Activated CD8-positive, alpha-beta memory T cell treated with anti-CD3 and anti-CD28 coated beads, Interleukin-2, amount 50 U/mL, for 1 hour (primary cell): ENCODE results near the gene AFAP1L2.
"Not testable (repeated sequence)": the region's sequence is repeated elsewhere in the genome, so short reads cannot be mapped to it uniquely, and the experiment has no call there.

Experiments used
- DNase-seq: peaks from one replicate; pipeline ENCODE4 v3.0.0-alpha.2; 2020; ENCODE audit errors: extremely low read depth

The AFAP1L2 gene

DNA sequence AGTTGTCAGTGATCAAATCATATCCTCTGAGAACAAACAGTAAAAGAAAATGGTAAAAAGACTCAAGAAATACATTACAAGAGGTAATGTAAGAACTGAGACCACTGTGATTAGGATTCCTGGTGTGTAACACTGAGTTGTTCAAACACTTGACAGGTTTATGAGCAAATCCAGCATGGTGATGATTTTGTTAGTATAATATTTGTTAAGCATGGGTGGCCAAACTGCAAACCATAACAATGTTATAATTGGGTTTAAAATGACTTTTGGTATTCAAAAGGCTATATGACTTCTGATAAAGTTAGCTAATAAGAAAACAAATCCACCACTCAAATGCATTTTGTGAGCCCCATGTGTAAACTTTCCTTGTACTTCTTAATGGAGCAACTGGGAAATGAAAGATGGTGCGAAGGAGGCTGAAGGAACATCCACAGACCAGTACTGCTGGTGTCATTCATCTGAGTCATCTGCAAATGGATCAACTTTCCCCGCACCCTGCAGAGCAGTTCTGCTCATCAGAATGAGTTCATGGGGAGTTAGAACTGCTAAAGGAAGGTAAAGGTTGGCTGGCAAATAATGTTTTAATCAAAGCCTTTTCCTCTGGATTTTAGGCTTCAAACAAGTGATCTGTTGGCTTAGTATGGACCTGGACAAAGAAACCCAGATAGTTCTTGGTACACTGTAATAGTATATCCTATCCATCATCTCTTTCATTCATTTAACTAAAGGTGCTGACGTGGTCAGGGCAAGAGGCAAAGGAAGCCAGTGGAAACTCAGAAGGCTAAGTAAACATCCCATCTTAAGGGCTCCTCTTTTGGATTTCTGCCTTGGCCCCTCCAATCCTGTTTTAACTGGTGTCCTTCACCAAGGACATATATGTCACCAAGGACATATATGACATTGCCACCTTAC lies 45.0 kb downstream of the AFAP1L2 start:
- DNase-seq, result no peak

DNA sequence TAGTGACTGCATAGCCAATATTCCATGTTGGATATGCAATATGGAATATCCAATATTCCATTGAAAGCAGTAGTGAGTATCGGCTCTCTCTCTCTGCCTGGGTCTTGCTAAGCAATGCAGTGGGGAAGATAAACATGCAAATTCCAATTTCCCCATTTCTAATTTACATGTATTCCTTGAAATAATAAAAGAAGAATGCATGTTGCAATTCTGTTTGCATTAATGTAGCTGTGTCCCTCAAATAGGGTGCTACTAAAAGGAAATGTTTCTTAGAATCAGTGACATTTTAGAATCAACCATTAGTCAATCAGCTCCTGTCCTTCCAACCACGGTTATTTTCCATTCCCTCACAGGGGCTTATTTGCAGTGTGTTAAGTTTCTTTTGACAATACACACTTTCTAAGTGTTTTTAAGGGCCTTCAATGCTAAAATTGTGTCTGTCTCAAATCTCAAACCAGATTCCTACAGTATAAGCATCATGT lies 46.7 kb downstream of the AFAP1L2 start:
- no peak for DNase-seq

DNA sequence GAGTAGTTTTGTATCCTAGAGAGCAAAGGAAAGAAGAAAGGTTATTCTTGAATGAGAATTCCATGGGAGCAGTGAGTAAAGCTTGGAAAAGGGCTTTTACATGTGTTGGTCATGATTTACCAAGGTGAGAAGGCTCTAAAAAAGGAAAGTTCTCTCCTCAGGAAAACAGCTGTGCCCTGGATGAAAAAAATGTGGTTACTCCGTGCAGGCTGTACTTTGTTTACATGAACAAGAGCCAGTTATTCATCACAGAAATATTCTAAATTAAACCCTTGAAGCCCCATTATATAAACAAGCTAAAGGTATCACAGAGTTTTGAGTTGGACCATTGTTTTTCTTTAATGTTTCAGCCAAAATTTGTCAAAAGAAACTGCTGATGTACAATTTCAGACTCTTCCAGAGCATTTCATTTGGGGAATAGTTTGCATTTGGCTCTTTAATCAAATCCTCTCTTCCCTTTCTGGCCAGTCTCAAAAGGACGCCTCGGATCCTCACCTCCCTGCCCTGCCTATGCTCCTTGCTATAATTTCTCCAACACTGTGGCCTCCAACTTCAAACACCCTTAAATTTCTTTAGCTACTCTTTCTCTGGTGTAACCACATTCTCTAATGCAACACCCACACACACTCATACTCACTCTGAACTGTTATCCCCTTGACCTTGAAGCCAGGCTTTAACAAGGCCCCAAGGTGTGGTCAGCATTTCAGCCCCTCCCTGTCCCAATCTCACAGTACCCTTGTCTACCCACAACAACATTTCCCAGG lies 47.4 kb downstream of the AFAP1L2 start:
- DNase-seq, result no peak

DNA sequence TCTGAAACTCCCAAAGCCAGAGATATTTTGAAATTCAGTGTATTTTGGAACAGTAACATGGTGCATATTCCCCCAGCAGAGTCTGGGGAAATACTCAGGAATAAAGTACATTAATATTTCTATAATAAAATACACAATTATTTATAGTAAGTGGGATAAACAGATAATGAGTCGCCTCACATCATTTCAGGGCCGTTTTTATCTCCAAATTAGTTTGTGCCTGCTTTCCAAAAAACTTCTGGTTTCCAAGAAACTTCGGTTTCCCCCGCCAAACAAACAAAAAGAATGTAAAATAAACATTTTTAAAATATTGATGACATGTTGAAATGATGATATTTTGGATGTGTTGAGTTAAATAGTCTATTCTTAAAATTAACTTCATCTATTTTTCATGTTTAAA lies 48.2 kb downstream of the AFAP1L2 start:
- DNase-seq, result no peak

DNA sequence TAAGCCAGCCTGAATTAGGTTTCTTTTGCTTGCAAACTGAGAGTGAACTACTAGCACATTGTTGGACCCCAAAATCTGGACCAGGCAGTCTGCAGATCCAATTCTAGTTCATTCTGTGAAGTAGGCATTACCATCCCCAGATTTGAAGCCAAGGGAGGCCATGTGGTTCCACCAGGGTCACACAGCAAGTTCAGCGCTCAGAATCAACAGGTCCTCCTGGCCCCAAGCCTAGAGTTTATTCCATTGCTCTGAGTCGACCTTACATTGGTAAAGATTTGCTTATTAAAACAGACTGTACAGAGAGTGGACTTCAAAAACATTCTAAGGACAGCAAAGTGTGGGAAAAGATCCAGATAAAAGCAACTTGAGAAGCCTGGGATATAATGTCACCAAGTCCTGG lies 50.9 kb downstream of the AFAP1L2 start:
- no peak for DNase-seq

DNA sequence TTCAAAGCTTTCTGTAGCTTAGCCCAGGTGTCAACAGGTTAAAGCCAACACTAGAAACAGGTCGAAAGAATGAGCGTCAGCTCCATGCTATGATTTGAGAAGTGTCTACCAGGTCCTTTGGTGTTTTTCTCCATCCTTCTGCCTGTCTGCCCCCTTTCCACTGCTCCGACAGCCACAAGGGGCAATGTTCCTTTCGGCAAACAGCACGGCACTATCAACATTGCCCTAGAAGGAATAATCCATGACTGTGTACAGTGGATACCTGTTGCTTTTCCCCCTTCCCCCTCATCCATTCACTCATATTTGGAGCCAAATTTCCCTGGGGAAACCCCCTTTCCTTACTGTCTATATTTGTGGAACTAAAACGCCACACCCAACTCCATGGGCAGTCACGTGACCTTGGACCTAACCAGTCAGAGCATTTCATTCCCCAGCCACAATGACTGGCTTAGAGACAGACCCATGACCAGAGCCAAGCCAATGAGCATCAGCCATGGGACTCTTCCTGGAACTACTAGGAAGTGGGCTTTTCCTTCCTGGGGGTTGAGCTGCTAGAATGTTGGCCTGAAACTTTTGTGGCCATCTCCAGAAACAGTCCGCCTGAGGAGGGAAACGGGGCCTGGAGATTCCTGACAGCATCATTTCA lies 51.5 kb downstream of the AFAP1L2 start:
- no peak for DNase-seq

DNA sequence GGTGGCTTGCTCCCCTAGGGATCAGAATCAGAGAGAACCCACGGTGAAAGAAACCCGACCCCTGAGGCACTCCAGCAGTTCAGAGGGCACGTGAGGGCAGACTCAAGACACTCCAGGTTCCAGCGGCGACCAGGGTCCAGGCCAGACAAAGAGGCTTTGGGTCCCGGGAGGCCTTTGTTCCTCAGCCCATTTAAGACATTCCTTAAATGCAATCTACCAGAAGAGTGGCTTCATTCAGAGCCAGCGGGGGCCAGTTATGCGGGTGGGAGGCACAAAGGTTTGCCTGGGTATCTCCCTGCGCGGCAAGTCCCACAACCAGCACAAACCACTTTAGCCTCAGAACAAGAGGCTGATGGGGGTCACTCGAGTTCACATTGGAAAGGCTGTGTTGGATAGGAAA lies 53.6 kb downstream of the AFAP1L2 start:
- DNase-seq, result no peak

DNA sequence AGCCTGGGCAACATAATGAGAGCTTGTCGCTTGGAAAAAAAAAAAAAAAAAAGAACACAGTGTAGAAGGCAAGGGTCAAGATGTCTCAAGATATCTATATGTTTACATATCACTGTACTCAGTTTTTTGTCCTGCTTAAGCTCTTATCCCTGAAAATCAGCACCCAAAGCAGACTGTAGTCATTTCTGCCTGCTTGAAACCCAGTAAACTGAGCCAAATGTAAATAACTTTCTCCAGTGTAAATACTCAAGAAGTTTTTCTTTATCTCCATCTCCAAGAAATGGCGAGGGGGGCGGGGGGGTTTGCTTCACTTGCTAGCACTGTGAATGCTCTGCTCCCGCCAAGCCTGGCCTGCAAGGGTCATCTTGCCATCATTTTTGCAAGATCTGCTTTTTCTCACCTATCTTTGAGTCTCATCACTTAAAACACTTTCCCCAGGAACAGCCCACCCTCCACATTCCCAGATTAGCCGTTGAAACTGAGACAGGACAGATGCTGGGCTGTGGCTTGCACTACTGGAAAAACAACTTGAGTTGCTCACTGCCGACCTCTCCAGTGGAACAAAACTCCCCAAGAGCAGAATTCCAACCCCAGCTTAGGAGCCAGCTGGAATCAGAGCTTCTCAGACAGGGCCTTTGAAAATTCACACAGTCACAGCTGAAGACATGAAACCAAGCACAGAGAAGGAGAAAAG lies 54.6 kb downstream of the AFAP1L2 start:
- DNase-seq, result no peak

DNA sequence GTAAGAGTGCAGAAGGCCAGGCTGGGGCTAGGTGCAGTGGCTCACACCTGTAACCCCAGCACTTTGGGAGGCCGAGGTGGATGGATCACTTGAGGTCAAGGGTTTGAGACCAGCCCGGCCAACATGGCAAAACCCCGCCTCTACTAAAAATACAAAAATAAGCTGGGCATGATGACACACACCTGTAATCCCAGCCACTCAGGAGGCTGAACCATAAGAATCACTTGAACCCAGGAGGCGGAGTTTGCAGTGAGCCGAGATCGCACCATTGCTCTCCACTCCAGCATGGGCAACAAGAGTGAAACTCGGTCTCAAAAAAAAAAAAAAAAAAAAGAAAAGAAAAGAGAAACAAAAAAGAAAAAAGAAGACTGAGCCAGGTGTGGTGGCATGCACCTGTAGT lies 55.2 kb downstream of the AFAP1L2 start:
- not testable (repeated sequence) for DNase-seq

DNA sequence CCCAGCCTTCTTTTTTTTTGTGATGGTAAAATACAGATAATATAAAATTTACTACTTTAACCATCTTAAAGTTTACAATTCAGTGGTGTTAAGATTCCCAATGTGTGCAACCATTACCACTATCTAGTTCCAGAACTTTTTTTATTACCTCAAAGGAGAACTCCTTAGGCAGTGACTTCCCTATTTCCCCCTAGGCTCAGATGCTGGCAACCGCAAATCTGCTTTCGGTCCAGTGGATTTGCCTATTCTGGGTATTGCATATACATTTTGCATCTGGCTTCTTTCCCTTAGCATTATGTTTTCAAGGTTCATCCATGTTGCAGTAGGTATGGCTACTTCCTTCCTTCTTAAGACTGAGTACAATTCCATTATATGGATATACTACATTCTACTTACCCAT lies 56.5 kb downstream of the AFAP1L2 start:
- DNase-seq, result no peak

DNA sequence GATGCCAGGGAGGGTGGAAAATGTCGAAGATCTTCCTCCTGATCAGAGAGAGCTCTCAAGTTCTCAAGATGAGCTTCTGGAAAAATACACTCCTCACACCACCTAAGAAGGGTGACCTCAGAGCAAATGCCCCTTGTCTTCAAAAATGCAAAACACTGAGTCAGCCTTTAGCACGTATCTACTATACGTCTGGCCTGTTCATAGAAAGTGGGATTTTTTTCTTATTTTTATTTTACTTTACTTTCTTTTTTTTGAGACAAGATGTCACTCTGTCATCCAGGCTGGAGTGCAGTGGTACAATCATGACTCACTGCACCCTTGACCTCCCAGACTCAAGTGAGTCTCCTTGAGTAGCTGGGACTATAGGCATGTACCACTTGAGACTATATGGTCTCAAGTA lies 57.1 kb downstream of the AFAP1L2 start:
- no peak for DNase-seq

DNA sequence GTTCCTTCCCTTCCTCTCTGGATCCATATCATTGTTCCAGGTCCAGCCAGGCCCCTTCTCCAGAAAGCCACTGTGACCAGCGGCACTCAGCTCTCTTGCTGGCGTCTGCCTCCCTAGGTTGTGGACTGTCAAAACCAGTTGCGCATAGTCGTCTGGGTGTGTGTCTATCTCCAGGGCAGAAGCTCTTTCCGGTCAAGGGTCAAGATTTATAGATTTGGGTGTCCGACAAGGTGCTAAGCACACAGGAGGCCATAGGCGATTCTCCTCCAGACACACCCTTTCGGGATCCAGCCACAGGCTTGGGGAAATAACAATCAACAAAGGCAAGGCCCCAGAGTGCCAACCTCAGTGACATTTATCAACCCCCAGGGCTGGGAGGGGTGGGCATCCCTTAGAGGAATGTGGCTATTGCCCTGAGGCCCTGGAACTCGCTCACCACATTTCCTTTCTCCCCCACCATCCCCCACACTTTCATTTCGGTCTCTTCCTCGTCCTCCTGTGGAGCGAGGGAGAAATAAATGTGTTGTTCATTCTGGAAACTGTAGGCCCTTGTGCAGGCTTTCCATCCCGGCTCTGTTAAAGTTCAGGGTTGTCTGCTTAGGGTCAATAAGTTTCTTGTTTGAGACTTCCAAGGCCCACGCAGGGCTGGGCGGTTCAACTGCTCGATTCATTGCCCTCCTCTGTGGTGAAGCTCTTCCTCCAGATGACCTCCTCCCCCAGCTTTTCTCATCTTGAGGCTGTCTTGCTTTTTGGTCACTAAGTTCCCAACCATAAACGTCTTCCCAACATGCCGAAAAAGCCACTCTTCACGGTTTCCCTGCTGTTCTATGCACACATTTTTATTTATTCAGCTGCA lies 57.9 kb downstream of the AFAP1L2 start:
- no peak for DNase-seq

DNA sequence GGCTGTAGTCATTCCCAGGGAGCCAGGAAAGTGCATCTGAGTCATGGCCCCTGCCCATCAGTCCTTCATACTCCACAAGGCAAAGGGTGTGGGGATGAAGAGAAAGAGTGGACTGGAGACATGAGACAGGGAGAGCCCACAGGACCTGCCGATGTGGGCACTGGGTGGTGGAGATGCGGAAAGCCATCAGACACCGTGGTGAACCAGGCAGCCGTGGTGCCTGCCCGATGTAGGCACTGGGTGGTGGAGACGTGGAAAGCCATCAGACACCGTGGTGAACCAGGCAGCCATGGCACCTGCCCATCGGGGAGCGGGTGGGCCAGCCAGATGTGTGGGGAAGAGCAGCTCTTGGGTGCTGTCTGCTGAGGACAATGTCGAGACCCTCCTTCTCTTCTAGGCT lies 58.6 kb downstream of the AFAP1L2 start:
- DNase-seq, result no peak

DNA sequence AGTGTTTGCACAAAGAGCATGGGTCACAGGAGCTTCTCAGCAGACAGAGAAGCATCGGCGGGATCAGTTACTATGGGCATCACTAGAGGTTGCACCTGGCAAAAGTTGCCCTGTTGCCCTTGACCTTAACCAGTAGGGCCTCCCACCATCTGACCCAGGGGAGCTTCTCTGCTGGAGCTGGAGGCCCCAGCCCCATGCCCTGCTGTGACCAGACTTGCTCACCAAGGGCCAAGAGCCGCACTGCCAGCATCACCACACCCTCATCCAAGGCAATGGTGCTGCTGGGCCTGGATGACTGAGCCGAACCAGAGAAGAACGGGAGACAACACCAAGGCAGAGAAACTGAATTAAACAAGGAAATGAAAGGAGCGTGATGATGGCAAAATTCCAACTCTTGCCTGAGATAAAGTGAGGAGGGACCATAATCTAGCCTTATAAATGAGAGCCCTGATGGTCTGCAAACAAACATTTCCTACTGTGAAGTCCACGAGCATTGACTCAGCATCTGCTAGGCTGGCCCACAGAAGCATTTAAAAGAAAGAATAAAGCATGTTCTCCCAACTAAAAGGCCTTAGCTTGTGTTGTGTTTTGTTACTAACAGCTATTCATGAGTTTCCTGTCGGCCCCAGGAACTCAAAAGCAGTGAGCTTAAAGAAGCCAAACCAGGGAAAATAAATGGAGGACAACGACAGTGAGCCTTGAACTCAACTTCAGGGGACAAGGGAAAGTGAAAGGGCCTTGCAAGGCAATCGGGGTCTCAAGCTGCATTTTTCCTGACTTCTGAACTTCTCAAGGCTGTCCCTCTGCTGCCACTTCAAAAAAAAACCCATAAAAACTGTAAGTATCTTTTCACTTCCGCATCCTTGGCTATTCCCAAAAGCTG lies 60.4 kb downstream of the AFAP1L2 start:
- DNase-seq, result no peak

DNA sequence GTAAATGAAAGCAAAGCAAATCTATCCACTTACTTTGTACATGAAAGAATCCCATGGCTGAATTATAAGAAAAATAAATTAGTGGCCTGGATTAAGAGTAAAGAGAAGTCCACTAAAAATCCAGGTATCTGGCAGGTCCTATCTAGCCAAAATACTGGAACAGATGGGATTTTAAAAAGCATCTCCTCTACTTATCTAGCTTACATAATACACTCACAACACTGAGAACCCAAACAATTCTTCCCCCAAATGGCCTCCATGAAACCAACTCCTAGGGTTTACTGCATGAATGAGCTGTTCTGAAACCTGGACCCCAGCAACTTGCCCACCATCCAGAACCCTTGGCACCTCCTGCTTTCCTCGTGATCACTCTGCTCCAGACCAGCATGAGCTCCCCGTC lies 61.3 kb downstream of the AFAP1L2 start:
- no peak for DNase-seq

DNA sequence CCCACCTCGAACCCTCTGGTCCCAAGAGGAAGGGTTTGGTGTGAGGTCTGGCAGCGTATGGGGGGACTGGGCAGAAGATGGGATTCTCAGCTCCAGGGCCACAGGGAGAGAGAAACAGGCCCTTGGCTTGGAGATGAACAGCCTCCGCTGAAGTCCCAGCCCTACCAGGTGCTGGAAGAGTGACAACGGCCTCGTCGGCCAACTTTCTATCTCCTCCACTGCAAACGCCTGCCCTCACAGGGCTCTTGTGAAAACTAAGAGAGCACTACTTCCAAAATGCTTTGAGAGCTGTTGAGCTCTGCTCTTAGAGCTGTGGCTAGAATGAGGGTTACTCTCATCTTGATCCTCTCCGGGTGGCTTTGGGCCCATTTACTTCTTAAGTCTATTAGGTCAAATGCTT lies 63.5 kb downstream of the AFAP1L2 start:
- no peak for DNase-seq

DNA sequence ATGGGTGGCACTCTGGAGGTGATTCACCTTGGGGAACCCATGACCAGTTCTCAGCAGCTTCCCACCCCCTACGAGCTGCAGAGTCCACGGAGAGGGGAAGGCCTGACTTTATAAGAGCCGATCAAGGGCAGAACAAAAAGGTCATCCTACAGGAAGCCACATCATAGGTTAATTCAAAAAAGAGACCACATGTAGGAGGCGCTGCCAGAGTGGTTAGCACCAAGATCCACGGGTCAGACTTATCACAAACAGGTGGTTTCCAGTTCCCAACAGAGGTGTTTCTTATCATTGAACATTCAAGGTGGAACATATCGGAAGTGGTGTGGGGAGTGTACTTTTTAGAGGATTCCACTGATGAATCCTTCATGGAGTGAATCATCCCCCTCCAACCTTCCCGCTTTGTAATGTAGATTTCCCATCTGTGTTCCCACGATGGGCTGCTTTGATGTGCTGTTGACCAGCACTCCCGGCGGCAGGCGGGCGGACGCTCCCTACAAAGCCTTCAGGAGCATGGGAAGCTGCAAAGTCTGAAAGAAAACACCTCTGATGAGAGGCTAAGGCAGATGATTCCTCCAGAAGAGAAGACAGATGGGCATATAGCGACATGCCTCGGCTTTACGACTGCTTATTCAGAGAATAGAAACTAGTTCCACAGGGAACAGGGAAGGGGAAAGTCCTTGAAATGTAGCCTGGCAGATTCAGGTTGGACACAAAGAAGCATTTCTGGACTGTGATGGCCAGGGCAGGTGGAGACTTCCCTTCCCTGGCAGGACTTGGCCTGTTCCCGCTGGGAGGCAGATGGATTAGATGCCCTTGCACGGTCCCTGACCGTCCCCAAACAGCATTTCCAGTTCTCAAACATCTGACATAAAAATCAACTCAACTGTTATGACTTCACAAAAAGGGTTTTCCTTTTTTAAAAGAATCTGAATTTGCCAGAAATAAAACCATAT lies 66.5 kb downstream of the AFAP1L2 start:
- no peak for DNase-seq

DNA sequence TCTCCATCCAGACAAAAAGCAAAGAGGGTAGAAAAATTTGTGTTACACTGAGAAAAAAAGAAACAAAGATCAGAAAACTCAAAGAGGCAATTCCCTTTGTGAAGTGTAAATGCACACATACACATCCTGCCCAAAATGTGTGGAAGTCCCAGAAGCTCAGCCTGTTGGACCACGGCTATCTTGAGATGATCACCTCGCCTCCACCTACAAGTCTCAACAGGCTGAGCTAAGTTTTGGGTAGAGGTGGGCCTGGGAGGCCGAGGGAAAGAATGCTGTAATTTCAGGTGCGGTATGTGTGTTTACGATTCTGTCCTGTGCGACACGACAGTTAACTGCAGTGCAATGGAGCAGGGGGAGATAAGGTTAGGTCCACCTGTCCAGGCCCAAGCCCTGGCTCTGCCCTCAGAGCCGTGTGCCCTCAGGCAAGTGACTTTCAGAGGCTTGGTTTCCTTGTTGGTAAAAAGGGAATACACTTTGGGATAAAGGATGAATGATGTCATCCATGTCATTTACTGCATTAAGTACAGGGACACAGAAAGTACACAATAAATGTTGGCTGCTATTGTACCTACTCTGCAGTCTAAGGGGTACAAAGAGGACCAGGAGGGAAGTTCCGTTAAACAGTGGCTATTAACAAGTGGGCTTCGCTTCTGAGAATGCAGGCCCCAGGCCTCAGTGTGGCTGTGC lies 67.3 kb downstream of the AFAP1L2 start:
- no peak for DNase-seq
